Ishikawa (cell line): Measurements from ENCODE around the gene MGMT.

ENCODE experiments used
- CEBPB ChIP-seq: IDR thresholded peaks from 2 replicates; pipeline ENCODE4 v1.6.1; 2012
- EGR1 ChIP-seq: IDR thresholded peaks from 2 replicates; pipeline ENCODE4 v1.6.1; 2012
- EP300 ChIP-seq: IDR thresholded peaks from 2 replicates; pipeline ENCODE4 v1.6.1; 2012; ENCODE audit warnings: borderline replicate concordance
- MAX ChIP-seq: IDR thresholded peaks from 2 replicates; pipeline ENCODE4 v1.6.1; 2012
- RAD21 ChIP-seq: IDR thresholded peaks from 2 replicates; pipeline ENCODE4 v1.6.1; 2012; ENCODE audit warnings: low read depth
- TAF1 ChIP-seq: IDR thresholded peaks from 2 replicates; pipeline ENCODE4 v1.6.1; 2012; ENCODE audit warnings: low read depth, mild to moderate bottlenecking
- TCF12 ChIP-seq: IDR thresholded peaks from 2 replicates; pipeline ENCODE4 v1.6.1; 2012; ENCODE audit warnings: low read depth
- TEAD4 ChIP-seq: IDR thresholded peaks from 2 replicates; pipeline ENCODE4 v1.6.1; 2012
- YY1 ChIP-seq: IDR thresholded peaks from 2 replicates; pipeline ENCODE4 v1.6.1; 2012; ENCODE audit warnings: low read depth
- ZBTB7A ChIP-seq: IDR thresholded peaks from 2 replicates; pipeline ENCODE4 v1.6.1; 2012; ENCODE audit warnings: low read depth

- TF ChIP-seq CEBPB: no peak
- no peak for TF ChIP-seq RAD21
- no peak for TF ChIP-seq EGR1
- TF ChIP-seq TEAD4: no peak
- no peak for TF ChIP-seq EP300
- TF ChIP-seq TAF1: no peak
- TF ChIP-seq MAX: no peak
- TF ChIP-seq TCF12: no peak
- TF ChIP-seq YY1: no peak
- no peak for TF ChIP-seq ZBTB7A
These were observed 230.6 kb downstream of the MGMT start for GRCh38 chr10:129697463-129698247.
